Thyroid gland (tissue), 4 donors: ENCODE results near the gene APP. TPM values are rescaled to one million over a fixed set of nuclear protein-coding genes. Genes with fewer than 3 reads are reported as not detected.

Source experiments
- DNase-seq, 2 donors: peaks; one replicate each; pipeline ENCODE4 v3.0.0-alpha.2; 2019
- H3K27ac ChIP-seq, 3 donors: fragments of 200-600 bp; sonication (generic); 1 replicate in 2 of 3; 2 replicates in 1 of 3; pipeline ENCODE4 v1.5.1; 2016 to 2019; ENCODE audit warnings: mild to moderate bottlenecking in 1 of 3, moderate library complexity in 1 of 3
- H3K27me3 ChIP-seq: fragments of 200-600 bp; sonication (generic); one replicate; pipeline ENCODE4 v1.5.1; 2019
- H3K36me3 ChIP-seq, 2 donors: fragments of 200-600 bp; sonication (generic); one replicate each; pipeline ENCODE4 v1.5.1; 2016 to 2019
- H3K4me1 ChIP-seq, 2 donors: fragments of 200-600 bp; sonication (generic); one replicate each; pipeline ENCODE4 v1.5.1; 2017 to 2019
- H3K4me3 ChIP-seq, 3 donors: fragments of 200-600 bp; sonication (generic); replicated peaks in 1 of 3; 1 replicate in 2 of 3; 2 replicates in 1 of 3; pipeline ENCODE4 v1.5.1; 2016; ENCODE audit warnings: mild to moderate bottlenecking in 1 of 3
- H3K9me3 ChIP-seq: fragments of 200-600 bp; sonication (generic); one replicate; pipeline ENCODE4 v1.5.1; 2017
- CTCF ChIP-seq, 6 experiments: fragments of 200-600 bp in 3 of 6; fragments of 450-650 bp in 3 of 6; sonication (generic) in 3 of 6; IDR thresholded peaks; one replicate each; pipeline ENCODE4 v1.5.1; 2016 to 2019; ENCODE audit warnings: antibody characterized with exemption in 6 of 6, mild to moderate bottlenecking in 2 of 6, inconsistent platforms in 1 of 6, moderate library complexity in 1 of 6
- POLR2A ChIP-seq, 2 donors: fragments of 450-650 bp; IDR thresholded peaks; one replicate each; pipeline ENCODE4 v1.6.1; 2017; ENCODE audit warnings: antibody characterized with exemption in 2 of 2, mild to moderate bottlenecking in 2 of 2, moderate library complexity in 1 of 2
- WGBS, 2 donors: methylation state at CpG; one replicate each; pipeline ENCODE4 v1.1.5; 2017; 5-methylcytosine and 5-hydroxymethylcytosine counted together
- intact Hi-C: fragments of 100-400 bp; cut with DNase I; formaldehyde crosslinking; loops from one replicate; pipeline ENCODE4 v1.15.1; 2023
- total RNA-seq, 4 donors: library from RNA; depleted of rRNA; stranded (reverse); fragments of >200 nt; gene quantifications; one replicate each; pipeline ENCODE4 v1.2.3, GENCODE V29; 2016

APP gene
- total RNA-seq, 4 donors from 2014 or later: 513 to 716 (median 676) TPM

GRCh38 chr21:26042181-26042876, 128.2 kb downstream of the APP start:
- 95% methylated on average over 3 of the region's 3 CpGs for WGBS, 2 donors
- TF ChIP-seq POLR2A (IDR thresholded peaks at IDR 0.05) (no peak), CTCF (IDR thresholded peaks at IDR 0.05) (no peak)
- H3K4me1 ChIP-seq: peaks cover 0 to 12% of the 10 kb centered on the region in 2 donors
- intact Hi-C loops: loop anchor here (10.0 kb wide), 1 partner anchor 62 kb away; no protein-coding TSS in a partner anchor
- no peak overlapping the region for H3K27ac ChIP-seq
- no peaks in the 10 kb centered on the region for H3K9me3 ChIP-seq
- peaks cover 0 to 8% of the 10 kb centered on the region in 2 donors for H3K36me3 ChIP-seq
- DNase-seq: no peak
- H3K4me3 ChIP-seq: no peak overlapping the region
- H3K27me3 ChIP-seq: no peaks in the 10 kb centered on the region

- WGBS, 2 donors: 68 to 83% methylated on average over 3 of the region's 3 CpGs
- H3K36me3 ChIP-seq: peaks cover 0 to 8% of the 10 kb centered on the region in 2 donors
- intact Hi-C loops: loop anchor here (10.0 kb wide), 1 partner anchor 63 kb away; no protein-coding TSS in a partner anchor
- TF ChIP-seq POLR2A (IDR thresholded peaks at IDR 0.05): no peak
- no peak for TF ChIP-seq CTCF (IDR thresholded peaks at IDR 0.05)
- H3K27ac ChIP-seq: no peak overlapping the region
- no peaks in the 10 kb centered on the region for H3K27me3 ChIP-seq
- DNase-seq: no peak
- no peaks in the 10 kb centered on the region for H3K9me3 ChIP-seq
- peaks cover 0 to 7% of the 10 kb centered on the region in 2 donors for H3K4me1 ChIP-seq
- H3K4me3 ChIP-seq: no peak overlapping the region
Measured at GRCh38 chr21:26041431-26042180, 129.0 kb downstream of the APP start.

- Histone ChIP-seq H3K27ac (no peak overlapping the region), H3K4me1 (peaks cover 8 to 14% of the 10 kb centered on the region in 2 donors), H3K36me3 (no peaks in the 10 kb centered on the region), H3K9me3 (no peaks in the 10 kb centered on the region), H3K27me3 (no peaks in the 10 kb centered on the region), H3K4me3 (no peak overlapping the region)
- TF ChIP-seq POLR2A (IDR thresholded peaks at IDR 0.05): no peak
- no peak for TF ChIP-seq CTCF (IDR thresholded peaks at IDR 0.05)
- WGBS, 2 donors: 98 to 99% methylated on average over 4 of the region's 4 CpGs
- no peak for DNase-seq
- intact Hi-C loops: no loop called here
Measured at GRCh38 chr21:26036916-26037315, 133.7 kb downstream of the APP start.

- H3K4me1 ChIP-seq: peaks cover 7 to 8% of the 10 kb centered on the region in 2 donors
- 87 to 90% methylated on average over 2 of the region's 2 CpGs for WGBS, 2 donors
- H3K4me3 ChIP-seq: no peak overlapping the region
- no peak for DNase-seq
- no peak overlapping the region for H3K27ac ChIP-seq
- H3K36me3 ChIP-seq: no peaks in the 10 kb centered on the region
- intact Hi-C loops: no loop called here
- H3K27me3 ChIP-seq: no peaks in the 10 kb centered on the region
- no peaks in the 10 kb centered on the region for H3K9me3 ChIP-seq
- TF ChIP-seq POLR2A (IDR thresholded peaks at IDR 0.05) (no peak), CTCF (IDR thresholded peaks at IDR 0.05) (no peak)
Measured at GRCh38 chr21:26032263-26032662, 138.3 kb downstream of the APP start.

- Histone ChIP-seq H3K9me3 (no peaks in the 10 kb centered on the region), H3K27ac (no peak overlapping the region), H3K36me3 (no peaks in the 10 kb centered on the region), H3K4me1 (peaks cover 0 to 7% of the 10 kb centered on the region in 2 donors), H3K4me3 (no peak overlapping the region), H3K27me3 (no peaks in the 10 kb centered on the region)
- no peak for DNase-seq
- WGBS, 2 donors: 93 to 95% methylated on average over 4 of the region's 4 CpGs
- TF ChIP-seq POLR2A (IDR thresholded peaks at IDR 0.05) (no peak), CTCF (IDR thresholded peaks at IDR 0.05) (no peak)
- intact Hi-C loops: no loop called here
Measured at GRCh38 chr21:26028183-26028582, 142.4 kb downstream of the APP start.
